Measurements from ENCODE around the gene LCE1B.

Gene LCE1B

GRCh38 chr1:152811671-152812070 is at the start of gene LCE1B:
LCE1B (plus strand) TSS chr1:152811971; CDS start chr1:152812447, 476 bp downstream.
- DNase-seq: no peak

- DNase-seq: no peak
Observed at GRCh38 chr1:152768847-152769533, 42.8 kb upstream of the LCE1B start.

- DNase-seq: no peak
Observed at GRCh38 chr1:152770411-152770810, 41.4 kb upstream of the LCE1B start.

- DNase-seq: no peak
Observed at GRCh38 chr1:152774875-152775274, 36.9 kb upstream of the LCE1B start, which contains the start of gene LCE1F. LCE1F (plus strand) TSS chr1:152775140; CDS start chr1:152776372, 1,232 bp downstream.

- DNase-seq: no peak
Observed at GRCh38 chr1:152776361-152776760, 35.4 kb upstream of the LCE1B start.

- no peak for DNase-seq
Observed at GRCh38 chr1:152777510-152778137, 34.1 kb upstream of the LCE1B start.

GRCh38 chr1:152783095-152783494 is 28.7 kb upstream of the LCE1B start:
- no peak for DNase-seq

GRCh38 chr1:152786077-152786476 is 25.7 kb upstream of the LCE1B start, which contains the start of gene LCE1E:
LCE1E (plus strand) TSS chr1:152786257; CDS start chr1:152787300, 1,043 bp downstream.
- no peak for DNase-seq

GRCh38 chr1:152795686-152796085 is 16.1 kb upstream of the LCE1B start:
- no peak for DNase-seq

- no peak for DNase-seq
Observed at GRCh38 chr1:152796421-152796820, 15.3 kb upstream of the LCE1B start, which contains the start of gene LCE1D. LCE1D (plus strand) TSS chr1:152796721; CDS start chr1:152797795, 1,074 bp downstream.

GRCh38 chr1:152801333-152801732 is 10.4 kb upstream of the LCE1B start:
- DNase-seq: no peak

GRCh38 chr1:152806576-152806975 is 5.2 kb upstream of the LCE1B start, which contains the start of gene LCE1C:
LCE1C (minus strand) TSS chr1:152806651; CDS start chr1:152805478, 1,173 bp downstream.
- DNase-seq: no peak

- no peak for DNase-seq
Observed at GRCh38 chr1:152811050-152811449, 721 bp upstream of the LCE1B start.

- DNase-seq: no peak
Observed at GRCh38 chr1:152817309-152817708, 5.5 kb downstream of the LCE1B start.

GRCh38 chr1:152823294-152823693 is 11.5 kb downstream of the LCE1B start:
- no peak for DNase-seq

GRCh38 chr1:152824964-152825363 is 13.2 kb downstream of the LCE1B start:
- DNase-seq: no peak

GRCh38 chr1:152827173-152827572 is 15.4 kb downstream of the LCE1B start, which contains the start of gene LCE1A:
LCE1A (plus strand) TSS chr1:152827473; CDS start chr1:152827473, 0 bp downstream.
- no peak for DNase-seq

- DNase-seq: no peak
Observed at GRCh38 chr1:152836870-152837269, 25.1 kb downstream of the LCE1B start.

GRCh38 chr1:152842556-152842955 is 30.8 kb downstream of the LCE1B start, which contains the start of gene LCE6A:
LCE6A (plus strand) TSS chr1:152842856; CDS start chr1:152843521, 665 bp downstream.
- no peak for DNase-seq

- DNase-seq: no peak
Observed at GRCh38 chr1:152855661-152856060, 43.9 kb downstream of the LCE1B start.

- DNase-seq: no peak
Observed at GRCh38 chr1:152858062-152858461, 46.3 kb downstream of the LCE1B start.

- no peak for DNase-seq
Observed at GRCh38 chr1:152859696-152860095, 47.9 kb downstream of the LCE1B start, which contains the start of gene LCE7A. LCE7A (plus strand) TSS chr1:152859996; CDS start chr1:152860698, 702 bp downstream.

- no peak for DNase-seq
Observed at GRCh38 chr1:152860129-152860528, 48.4 kb downstream of the LCE1B start.

GRCh38 chr1:152861374-152861773 is 49.6 kb downstream of the LCE1B start:
- DNase-seq: no peak

Data from Kasumi-1 (cell line).